GM21737 (cell line): ENCODE results near the gene SLC8A1.

Experiments used
- ATAC-seq: cut with Tn5 transposase; IDR thresholded peaks from one replicate; pipeline ENCODE4 v1.9.1; 2021; ENCODE audit warnings: mild to moderate bottlenecking, moderate library complexity; ENCODE audit not compliant: unreplicated experiment

Gene SLC8A1

GRCh38 chr2:40123746-40124145 lies 328.1 kb downstream of the SLC8A1 start:
- ATAC-seq: no peak

GRCh38 chr2:40123326-40123725 lies 328.6 kb downstream of the SLC8A1 start:
- ATAC-seq: no peak

GRCh38 chr2:40120957-40121356 lies 330.9 kb downstream of the SLC8A1 start:
- no peak for ATAC-seq

- no peak for ATAC-seq
These were observed 331.9 kb downstream of the SLC8A1 start for GRCh38 chr2:40120026-40120425.

GRCh38 chr2:40118622-40119021 lies 333.3 kb downstream of the SLC8A1 start:
- no peak for ATAC-seq

- ATAC-seq: no peak
These were observed 336.0 kb downstream of the SLC8A1 start for GRCh38 chr2:40115894-40116293.

- no peak for ATAC-seq
These were observed 336.5 kb downstream of the SLC8A1 start for GRCh38 chr2:40115348-40115747.

- no peak for ATAC-seq
These were observed 337.9 kb downstream of the SLC8A1 start for GRCh38 chr2:40113997-40114396.

GRCh38 chr2:40113272-40113968 lies 338.5 kb downstream of the SLC8A1 start:
- no peak for ATAC-seq

GRCh38 chr2:40109381-40109780 lies 342.5 kb downstream of the SLC8A1 start:
- ATAC-seq: no peak

GRCh38 chr2:40108851-40109250 lies 343.0 kb downstream of the SLC8A1 start:
- ATAC-seq: no peak

GRCh38 chr2:40106061-40106460 lies 345.8 kb downstream of the SLC8A1 start:
- ATAC-seq: no peak

- ATAC-seq: no peak
These were observed 346.3 kb downstream of the SLC8A1 start for GRCh38 chr2:40105593-40105992.

GRCh38 chr2:40103590-40103989 lies 348.3 kb downstream of the SLC8A1 start:
- ATAC-seq: no peak

- ATAC-seq: no peak
These were observed 348.7 kb downstream of the SLC8A1 start for GRCh38 chr2:40103163-40103562.

GRCh38 chr2:40102447-40102846 lies 349.4 kb downstream of the SLC8A1 start:
- ATAC-seq: no peak

GRCh38 chr2:40101131-40101575 lies 350.7 kb downstream of the SLC8A1 start:
- ATAC-seq: no peak

- no peak for ATAC-seq
These were observed 351.2 kb downstream of the SLC8A1 start for GRCh38 chr2:40100676-40101075.

GRCh38 chr2:40098786-40099470 lies 353.0 kb downstream of the SLC8A1 start:
- no peak for ATAC-seq

GRCh38 chr2:40097691-40098385 lies 354.1 kb downstream of the SLC8A1 start:
- ATAC-seq: no peak

GRCh38 chr2:40096360-40096759 lies 355.5 kb downstream of the SLC8A1 start:
- no peak for ATAC-seq

- ATAC-seq: no peak
These were observed 356.9 kb downstream of the SLC8A1 start for GRCh38 chr2:40095000-40095399.
